Activated T-helper 17 cell treated with anti-CD3 and anti-CD28 coated beads, Interleukin-2, amount 50 U/mL, for 72 hours (primary cell): Measurements from ENCODE around the gene POPDC3. TPM values are rescaled to one million over a fixed set of nuclear protein-coding genes. Genes with fewer than 3 reads are reported as not detected.

Experiments used
- ATAC-seq: fragments of 150-1000 bp; cut with Tn5 transposase; replicated peaks from 2 replicates; pipeline ENCODE4 v1.10.0; 2021; ENCODE audit warnings: mild to moderate bottlenecking, moderate library complexity
- H3K27ac Mint-ChIP-seq: one replicate; pipeline ENCODE4 v1.8.0; 2022; ENCODE audit warnings: mixed read lengths
- H3K27me3 Mint-ChIP-seq: one replicate; pipeline ENCODE4 v1.8.0; 2022; ENCODE audit warnings: mixed read lengths
- H3K36me3 Mint-ChIP-seq: one replicate; pipeline ENCODE4 v1.8.0; 2022; ENCODE audit warnings: low read depth, mild to moderate bottlenecking, mixed read lengths
- H3K4me1 Mint-ChIP-seq: one replicate; pipeline ENCODE4 v1.8.0; 2022; ENCODE audit warnings: mixed read lengths
- H3K4me3 Mint-ChIP-seq: one replicate; pipeline ENCODE4 v1.8.0; 2022; ENCODE audit warnings: mild to moderate bottlenecking, mixed read lengths
- H3K9me3 Mint-ChIP-seq: one replicate; pipeline ENCODE4 v1.8.0; 2022; ENCODE audit warnings: mixed read lengths
- total RNA-seq, 2 donors: library from RNA; stranded (reverse); gene quantifications; one replicate each; pipeline ENCODE4 v1.2.3, GENCODE V29; 2022

Gene POPDC3
- total RNA-seq, 2 donors from 2014 or later, result 0.24 TPM; not detected in 1

- no peak overlapping the region for H3K27ac Mint-ChIP-seq
Measured at GRCh38 chr6:105109955-105110895, 69.6 kb downstream of the POPDC3 start.

GRCh38 chr6:105108631-105109262, 71.1 kb downstream of the POPDC3 start:
- peaks cover 23% of the 10 kb centered on the region for H3K27me3 Mint-ChIP-seq
- H3K4me3 Mint-ChIP-seq, result no peak overlapping the region
- no peak for ATAC-seq
- H3K9me3 Mint-ChIP-seq, result no peaks in the 10 kb centered on the region
- no peaks in the 10 kb centered on the region for H3K36me3 Mint-ChIP-seq
- H3K27ac Mint-ChIP-seq, result no peak overlapping the region
- no peaks in the 10 kb centered on the region for H3K4me1 Mint-ChIP-seq

More at GRCh38 chr6:105109955-105110895, 69.6 kb downstream of the POPDC3 start:
- no peaks in the 10 kb centered on the region for H3K9me3 Mint-ChIP-seq
- no peaks in the 10 kb centered on the region for H3K4me1 Mint-ChIP-seq
- no peak overlapping the region for H3K4me3 Mint-ChIP-seq
- no peak for ATAC-seq
- no peaks in the 10 kb centered on the region for H3K36me3 Mint-ChIP-seq
- H3K27me3 Mint-ChIP-seq, result peaks cover 23% of the 10 kb centered on the region

Other genes starting within 250 kb of the POPDC3 start
- not detected for gene LIN28B, start 222.9 kb downstream of the POPDC3 start, total RNA-seq
- gene PREP, start 223.1 kb upstream of the POPDC3 start, total RNA-seq, result 10 to 100 TPM; 32.3 to 50.2 TPM